Activated naive CD4-positive, alpha-beta T cell treated with anti-CD3 and anti-CD28 coated beads, Interleukin-2, amount 50 U/mL, for 24 hours (primary cell): ENCODE results near the gene ARMC9.

Experiments
- H3K27ac Mint-ChIP-seq: one replicate; pipeline ENCODE4 v1.8.0; 2021; ENCODE audit warnings: mild to moderate bottlenecking, mixed read lengths
- H3K27me3 Mint-ChIP-seq: one replicate; pipeline ENCODE4 v1.8.0; 2021; ENCODE audit warnings: mixed read lengths
- H3K36me3 Mint-ChIP-seq: one replicate; pipeline ENCODE4 v1.8.0; 2021; ENCODE audit warnings: mixed read lengths
- H3K4me1 Mint-ChIP-seq: one replicate; pipeline ENCODE4 v1.8.0; 2021; ENCODE audit warnings: mixed read lengths
- H3K4me3 Mint-ChIP-seq: one replicate; pipeline ENCODE4 v1.8.0; 2021; ENCODE audit warnings: mild to moderate bottlenecking, mixed read lengths
- H3K9me3 Mint-ChIP-seq: one replicate; pipeline ENCODE4 v1.8.0; 2021; ENCODE audit warnings: mixed read lengths

The ARMC9 gene, protein sequence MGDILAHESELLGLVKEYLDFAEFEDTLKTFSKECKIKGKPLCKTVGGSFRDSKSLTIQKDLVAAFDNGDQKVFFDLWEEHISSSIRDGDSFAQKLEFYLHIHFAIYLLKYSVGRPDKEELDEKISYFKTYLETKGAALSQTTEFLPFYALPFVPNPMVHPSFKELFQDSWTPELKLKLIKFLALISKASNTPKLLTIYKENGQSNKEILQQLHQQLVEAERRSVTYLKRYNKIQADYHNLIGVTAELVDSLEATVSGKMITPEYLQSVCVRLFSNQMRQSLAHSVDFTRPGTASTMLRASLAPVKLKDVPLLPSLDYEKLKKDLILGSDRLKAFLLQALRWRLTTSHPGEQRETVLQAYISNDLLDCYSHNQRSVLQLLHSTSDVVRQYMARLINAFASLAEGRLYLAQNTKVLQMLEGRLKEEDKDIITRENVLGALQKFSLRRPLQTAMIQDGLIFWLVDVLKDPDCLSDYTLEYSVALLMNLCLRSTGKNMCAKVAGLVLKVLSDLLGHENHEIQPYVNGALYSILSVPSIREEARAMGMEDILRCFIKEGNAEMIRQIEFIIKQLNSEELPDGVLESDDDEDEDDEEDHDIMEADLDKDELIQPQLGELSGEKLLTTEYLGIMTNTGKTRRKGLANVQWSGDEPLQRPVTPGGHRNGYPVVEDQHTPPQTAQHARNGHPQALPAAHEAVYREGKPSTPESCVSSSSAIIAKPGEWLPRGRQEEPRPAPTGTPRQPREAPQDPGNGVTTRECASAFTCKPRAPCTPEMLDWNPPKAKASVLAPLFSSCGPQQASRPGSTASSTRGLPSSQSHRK

DNA sequence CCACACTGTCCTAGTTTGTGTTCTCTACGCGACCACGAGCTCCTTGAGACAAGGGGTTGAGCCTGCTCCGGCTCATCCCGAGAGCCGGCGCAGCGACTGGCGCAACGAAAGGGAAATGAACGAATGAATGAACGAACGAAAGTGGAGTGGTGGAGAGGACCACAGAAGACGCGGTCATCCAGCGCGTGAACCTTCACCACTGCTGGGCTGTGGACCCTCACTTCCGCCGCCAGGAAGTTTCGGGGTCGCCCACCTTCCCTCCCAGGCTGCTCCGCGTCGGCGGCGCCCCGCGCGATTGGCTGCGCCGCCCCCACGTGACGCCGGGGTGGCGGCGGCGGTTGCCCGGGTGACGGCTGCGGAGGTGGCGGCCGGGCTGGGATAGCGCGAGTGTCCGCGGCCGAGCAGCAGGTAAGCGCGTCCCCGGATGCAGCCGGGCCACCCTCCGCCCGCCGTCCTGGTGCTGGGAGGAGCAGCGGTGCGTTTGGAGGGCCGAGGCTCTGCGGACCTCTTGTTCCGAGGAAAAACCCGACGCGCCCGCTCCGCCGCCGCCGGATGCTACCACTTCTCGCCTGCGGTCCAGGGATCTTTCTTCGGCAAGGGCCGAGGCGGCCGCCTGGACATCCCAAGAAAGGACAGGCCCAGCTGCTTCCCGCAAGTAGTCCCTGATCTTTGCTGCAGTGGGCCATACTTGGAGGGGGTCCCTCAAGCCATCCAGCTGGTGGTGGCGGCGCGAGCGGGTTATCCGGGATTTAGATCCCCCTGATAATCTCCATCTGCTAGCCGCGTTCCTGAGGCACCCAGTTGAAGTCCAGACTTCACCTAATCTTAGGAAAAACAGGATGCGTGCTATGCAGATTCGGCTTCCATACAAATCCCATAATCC is at the start of gene ARMC9:
Gene ARMC9, plus strand, starts transcription at position 341 of the 883 bp plus-strand sequence. CDS start 7,608 bp downstream, outside the sequence.
- peaks cover 3% of the 10 kb centered on the region for H3K27me3 Mint-ChIP-seq

DNA sequence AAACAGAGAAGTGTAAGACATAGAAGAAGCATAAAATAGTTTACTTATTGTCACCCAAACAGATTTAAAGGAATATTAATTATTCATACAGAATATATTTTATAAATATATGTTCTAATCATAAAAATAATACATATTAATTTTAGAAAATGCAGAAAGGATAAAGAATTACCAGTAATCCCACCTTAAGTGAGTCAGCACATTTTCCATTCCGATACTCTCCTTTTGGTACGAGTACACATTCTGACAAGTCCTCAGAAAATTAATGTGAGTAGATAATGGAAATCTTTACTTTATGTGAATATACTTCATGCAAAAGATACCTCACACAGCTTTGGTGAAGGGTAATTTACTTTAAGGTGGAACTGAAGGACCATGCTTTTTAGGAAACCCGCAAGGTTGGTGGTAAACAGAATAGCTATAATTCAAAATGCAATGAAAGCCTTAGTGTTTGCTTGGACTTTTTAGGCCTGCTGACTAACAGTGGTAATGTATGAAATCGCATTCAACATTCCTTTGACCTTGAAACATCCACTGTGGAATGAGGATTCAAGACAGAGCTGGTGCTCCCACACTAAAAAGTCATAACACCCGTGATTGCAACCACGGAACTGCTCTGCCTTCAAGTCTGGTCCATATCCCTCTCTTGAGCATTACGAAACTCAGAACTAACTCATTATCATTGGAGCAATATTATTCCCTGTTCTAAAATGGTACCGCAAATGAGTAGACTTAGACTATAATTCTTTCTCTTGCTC is 45.5 kb upstream of the ARMC9 start:
- H3K9me3 Mint-ChIP-seq, result no peaks in the 10 kb centered on the region
- H3K36me3 Mint-ChIP-seq, result peaks cover 19% of the 10 kb centered on the region
- no peaks in the 10 kb centered on the region for H3K4me1 Mint-ChIP-seq
- no peak overlapping the region for H3K27ac Mint-ChIP-seq
- no peak overlapping the region for H3K4me3 Mint-ChIP-seq
- H3K27me3 Mint-ChIP-seq, result no peaks in the 10 kb centered on the region

More for the DNA sequence above, at the start of gene ARMC9:
- Mint-ChIP-seq H3K4me3 (peak within 1 kb of the TSS; percentile 93), H3K9me3 (no peaks in the 10 kb centered on the region), H3K4me1 (peaks cover 12% of the 10 kb centered on the region), H3K36me3 (no peaks in the 10 kb centered on the region), H3K27ac (peak within 1 kb of the TSS; percentile 51)

DNA sequence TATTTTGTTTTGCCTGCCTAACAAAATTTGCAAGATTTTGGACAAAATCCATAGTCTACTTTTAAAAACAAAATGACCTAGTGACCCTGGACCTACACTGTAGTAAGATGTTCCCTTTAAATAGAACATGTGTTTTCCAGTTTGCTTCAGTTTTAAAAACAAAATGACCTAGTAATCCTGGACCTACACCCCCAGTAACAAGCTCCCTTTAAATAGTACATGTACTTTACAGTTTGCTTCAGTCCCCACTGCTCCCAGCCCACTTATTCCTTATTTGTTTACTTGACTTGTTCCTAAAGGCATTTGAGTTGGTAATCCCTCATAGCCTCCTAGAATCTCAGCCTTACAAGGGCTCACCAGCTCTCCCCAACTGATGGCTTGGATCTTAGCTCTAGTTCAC is 39.1 kb upstream of the ARMC9 start:
- Mint-ChIP-seq H3K9me3 (no peaks in the 10 kb centered on the region), H3K4me3 (no peak overlapping the region), H3K4me1 (peaks cover 13% of the 10 kb centered on the region), H3K27me3 (no peaks in the 10 kb centered on the region), H3K27ac (peak overlapping the region; percentile 5), H3K36me3 (peaks cover 14% of the 10 kb centered on the region)

DNA sequence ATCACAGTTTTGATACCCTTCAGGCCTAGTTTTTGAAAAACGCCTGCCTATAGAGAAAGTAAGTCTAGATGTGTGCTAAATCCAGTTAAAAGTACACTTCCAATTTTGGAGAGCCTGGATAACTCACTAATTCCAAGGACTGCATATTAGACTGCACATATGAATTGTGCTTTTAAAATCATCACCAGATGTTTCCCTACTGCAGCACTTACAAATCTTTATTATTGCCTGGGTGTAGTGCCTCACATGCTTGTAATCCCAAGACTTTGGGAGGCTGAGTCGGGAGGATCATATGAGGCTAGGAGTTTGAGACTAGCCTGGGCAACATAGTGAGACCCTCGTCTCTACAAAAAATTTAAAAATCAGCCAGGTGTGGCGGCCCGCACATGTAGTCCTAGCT is 37.7 kb upstream of the ARMC9 start:
- H3K9me3 Mint-ChIP-seq, result no peaks in the 10 kb centered on the region
- no peak overlapping the region for H3K27ac Mint-ChIP-seq
- H3K4me1 Mint-ChIP-seq, result peaks cover 13% of the 10 kb centered on the region
- no peaks in the 10 kb centered on the region for H3K27me3 Mint-ChIP-seq
- H3K36me3 Mint-ChIP-seq, result peaks cover 19% of the 10 kb centered on the region
- H3K4me3 Mint-ChIP-seq, result no peak overlapping the region

DNA sequence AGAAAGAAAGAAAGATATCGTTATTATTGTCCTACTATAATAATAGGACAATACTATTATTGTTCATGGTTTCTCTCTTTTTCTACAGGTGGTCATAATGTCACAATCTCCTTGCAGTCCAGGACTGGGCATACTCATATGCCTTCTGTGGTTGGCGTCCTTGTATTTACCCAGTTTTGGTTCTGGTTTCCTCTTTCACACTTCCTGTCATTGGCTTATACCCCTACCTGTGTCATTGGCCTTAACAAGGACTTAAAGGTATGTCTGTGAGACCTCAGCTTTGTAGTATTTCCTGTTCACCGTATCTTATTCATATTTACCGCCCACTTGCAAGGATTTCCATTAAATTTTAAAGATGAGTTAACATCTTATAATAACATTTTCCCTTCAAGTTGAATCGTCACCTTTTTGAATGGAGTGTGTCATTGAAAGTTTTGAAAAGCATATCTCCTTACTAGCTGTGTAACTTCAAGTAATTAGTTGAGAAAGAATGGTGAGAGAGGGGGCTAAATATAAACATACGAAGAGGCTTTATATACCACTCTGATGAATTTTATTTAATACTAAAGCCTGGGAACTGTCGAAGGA is 37.1 kb upstream of the ARMC9 start:
- Mint-ChIP-seq H3K9me3 (no peaks in the 10 kb centered on the region), H3K4me1 (peaks cover 13% of the 10 kb centered on the region), H3K27me3 (no peaks in the 10 kb centered on the region), H3K27ac (peak overlapping the region; percentile 76), H3K36me3 (peaks cover 16% of the 10 kb centered on the region), H3K4me3 (no peak overlapping the region)

DNA sequence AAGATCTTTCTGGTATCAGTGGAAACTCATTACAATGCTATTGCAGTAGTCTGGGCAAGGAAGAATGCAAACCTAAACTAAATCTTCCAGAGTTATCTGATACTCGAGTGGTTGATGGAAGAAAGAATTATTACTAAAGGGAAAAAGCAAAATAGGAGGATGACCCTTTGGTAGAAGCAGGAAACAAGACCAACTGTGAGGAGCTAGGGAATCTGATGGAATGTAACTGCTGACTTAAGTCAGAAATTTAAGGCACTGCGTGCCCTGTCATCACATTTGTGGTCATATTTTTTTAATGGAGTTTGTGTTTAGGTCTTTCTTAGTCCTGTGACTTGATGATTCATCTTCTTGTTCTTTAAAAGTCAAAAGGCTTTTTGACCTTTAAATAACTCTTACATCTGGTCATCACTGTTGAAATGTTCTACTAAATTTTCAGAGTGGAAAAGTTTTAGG is 36.5 kb upstream of the ARMC9 start:
- peaks cover 17% of the 10 kb centered on the region for H3K4me1 Mint-ChIP-seq
- H3K27ac Mint-ChIP-seq, result peak overlapping the region; percentile 76
- peaks cover 19% of the 10 kb centered on the region for H3K36me3 Mint-ChIP-seq
- H3K9me3 Mint-ChIP-seq, result no peaks in the 10 kb centered on the region
- no peaks in the 10 kb centered on the region for H3K27me3 Mint-ChIP-seq
- H3K4me3 Mint-ChIP-seq, result no peak overlapping the region

DNA sequence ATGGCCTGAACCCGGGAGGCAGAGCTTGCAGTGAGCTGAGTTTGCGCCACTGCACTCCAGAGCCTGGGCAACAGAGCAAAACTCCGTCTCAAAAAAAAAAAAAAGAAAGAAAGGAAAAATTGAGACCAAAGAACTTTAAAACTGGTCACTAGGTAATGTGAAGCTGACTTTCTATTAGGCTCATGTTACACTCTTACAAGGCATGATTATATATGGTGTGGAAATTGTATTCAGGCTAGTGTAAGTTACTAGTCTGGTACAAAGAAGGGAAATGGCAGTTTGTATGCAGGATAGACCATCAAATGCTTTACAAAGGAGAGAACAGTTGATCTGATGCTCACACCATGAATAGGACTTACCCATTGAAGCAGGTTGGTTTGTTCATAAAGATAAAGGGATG is 35.4 kb upstream of the ARMC9 start:
- H3K27ac Mint-ChIP-seq, result peak overlapping the region; percentile 32
- H3K36me3 Mint-ChIP-seq, result peaks cover 20% of the 10 kb centered on the region
- no peak overlapping the region for H3K4me3 Mint-ChIP-seq
- peaks cover 28% of the 10 kb centered on the region for H3K4me1 Mint-ChIP-seq
- no peaks in the 10 kb centered on the region for H3K27me3 Mint-ChIP-seq
- H3K9me3 Mint-ChIP-seq, result no peaks in the 10 kb centered on the region

DNA sequence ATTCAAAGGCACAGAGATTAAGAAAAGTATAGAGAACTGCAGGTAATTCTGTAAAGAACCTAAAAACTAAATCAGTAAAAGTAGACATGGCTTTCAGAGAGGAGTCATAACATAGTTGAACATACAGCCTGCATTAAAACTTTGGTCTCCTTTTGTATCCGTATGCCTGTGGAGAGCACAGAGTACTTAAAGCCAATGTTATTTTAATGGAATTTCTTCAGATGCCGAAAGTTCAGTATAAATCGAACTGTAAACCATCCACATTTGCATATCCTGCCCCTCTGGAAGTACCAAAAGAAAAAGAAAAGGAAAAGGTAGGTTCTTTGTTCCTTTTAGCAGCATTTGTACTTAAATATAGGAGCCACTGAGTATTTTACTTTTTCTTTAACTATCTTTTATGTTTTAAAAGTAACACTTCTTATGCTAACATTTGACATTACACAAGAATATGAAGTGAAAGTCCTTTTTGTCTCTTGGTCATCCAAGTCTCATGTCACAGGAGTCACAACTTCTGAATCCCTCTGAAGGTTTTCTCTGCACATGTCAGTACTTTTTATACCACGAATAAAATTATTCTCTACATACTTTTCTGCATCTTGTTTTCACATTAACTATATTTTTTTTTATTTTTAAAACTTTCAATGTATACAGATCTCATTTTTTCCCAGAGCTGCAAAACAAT is 34.9 kb upstream of the ARMC9 start:
- peaks cover 34% of the 10 kb centered on the region for H3K4me1 Mint-ChIP-seq
- no peaks in the 10 kb centered on the region for H3K9me3 Mint-ChIP-seq
- H3K27me3 Mint-ChIP-seq, result no peaks in the 10 kb centered on the region
- no peak overlapping the region for H3K4me3 Mint-ChIP-seq
- peaks cover 25% of the 10 kb centered on the region for H3K36me3 Mint-ChIP-seq
- peak overlapping the region; percentile 32 for H3K27ac Mint-ChIP-seq

DNA sequence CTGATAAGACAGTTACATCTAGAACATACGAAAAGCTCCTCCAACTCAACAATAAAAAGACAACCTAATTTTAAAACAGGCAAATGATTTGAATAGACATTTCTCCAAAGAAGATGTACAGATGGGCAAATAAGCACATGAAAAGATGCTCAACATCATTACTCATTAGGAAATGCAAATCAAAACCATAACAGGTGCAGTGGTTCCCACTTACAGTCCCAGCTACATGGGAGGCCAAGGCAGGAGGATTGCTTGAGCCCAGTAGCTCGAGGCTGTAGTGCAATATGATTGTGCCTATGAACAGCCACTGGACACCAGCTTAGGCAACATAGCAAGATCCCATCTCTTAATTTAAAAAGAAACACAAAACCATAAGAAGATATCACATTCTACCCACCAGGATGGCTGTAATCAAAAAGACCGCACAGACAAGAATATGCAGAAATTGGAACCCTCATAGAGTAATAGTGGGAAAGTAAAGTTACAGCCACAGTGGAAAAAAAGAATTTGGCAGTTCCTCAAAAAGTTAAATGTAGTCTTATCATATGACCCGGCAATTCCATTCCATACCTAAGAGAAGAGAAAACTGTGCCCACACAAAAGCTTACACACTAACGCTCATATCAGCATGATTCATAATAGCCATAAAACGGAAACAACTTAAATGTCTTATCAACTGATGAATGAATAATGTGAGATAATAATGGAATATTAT is 30.5 kb upstream of the ARMC9 start:
- Mint-ChIP-seq H3K4me3 (peak overlapping the region; percentile 17), H3K27ac (peak overlapping the region; percentile 79), H3K9me3 (no peaks in the 10 kb centered on the region), H3K4me1 (peaks cover 30% of the 10 kb centered on the region), H3K36me3 (peaks cover 24% of the 10 kb centered on the region), H3K27me3 (no peaks in the 10 kb centered on the region)

DNA sequence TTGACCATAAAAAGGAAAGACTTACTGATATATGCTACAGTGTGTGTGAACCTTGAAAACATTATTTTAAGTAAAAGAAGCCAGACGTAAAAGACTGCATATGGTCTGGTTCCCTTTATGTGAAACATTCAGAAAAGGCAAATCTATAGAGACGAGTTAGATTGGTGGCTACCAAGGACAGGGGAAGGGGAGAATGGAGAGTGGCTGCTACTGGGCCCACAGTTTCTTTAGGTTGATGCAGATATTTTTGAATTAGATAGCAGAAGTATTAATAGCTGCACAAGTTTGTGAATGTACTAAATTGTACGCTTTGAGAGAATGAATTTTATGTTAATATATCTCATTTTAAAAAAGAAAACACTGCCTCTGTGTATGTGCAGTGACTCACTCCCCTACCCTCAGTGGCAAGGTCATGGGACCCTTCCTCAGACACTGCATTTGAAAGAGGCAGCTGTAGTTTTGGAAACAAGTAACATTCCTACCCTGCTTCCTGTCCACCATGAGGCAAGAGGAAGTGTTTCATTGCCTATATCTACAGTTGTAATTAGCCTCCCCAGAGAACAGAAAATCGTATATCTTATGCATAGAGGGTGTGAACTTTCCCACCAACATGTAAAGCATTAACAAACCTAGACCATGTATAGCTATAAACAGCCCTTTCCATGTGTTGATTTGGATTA is 29.8 kb upstream of the ARMC9 start:
- Mint-ChIP-seq H3K9me3 (no peaks in the 10 kb centered on the region), H3K27me3 (no peaks in the 10 kb centered on the region), H3K36me3 (peaks cover 22% of the 10 kb centered on the region), H3K4me3 (no peak overlapping the region), H3K4me1 (peaks cover 30% of the 10 kb centered on the region), H3K27ac (peak overlapping the region; percentile 79)

DNA sequence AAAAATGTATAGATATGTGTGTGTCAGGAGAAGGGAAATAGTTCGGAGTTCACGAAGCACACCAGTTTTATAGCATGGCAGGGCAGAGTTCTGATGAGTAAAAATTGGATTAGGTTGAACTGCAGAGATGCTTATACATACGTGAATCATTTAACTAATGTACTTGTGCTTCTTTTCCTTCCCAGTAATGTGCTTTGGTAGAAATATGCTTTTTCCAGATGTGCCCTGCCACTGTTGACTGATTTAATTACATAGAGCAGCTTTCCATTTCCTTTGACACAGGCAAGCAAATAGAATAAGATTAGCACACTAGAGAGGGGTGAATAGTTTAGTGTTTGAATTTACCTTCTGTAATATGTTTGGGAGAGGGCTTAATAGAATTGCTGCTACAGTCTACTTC is 28.9 kb upstream of the ARMC9 start:
- Mint-ChIP-seq H3K27ac (peak overlapping the region; percentile 43), H3K4me1 (peaks cover 30% of the 10 kb centered on the region), H3K9me3 (no peaks in the 10 kb centered on the region), H3K27me3 (no peaks in the 10 kb centered on the region), H3K4me3 (no peak overlapping the region), H3K36me3 (peaks cover 25% of the 10 kb centered on the region)

DNA sequence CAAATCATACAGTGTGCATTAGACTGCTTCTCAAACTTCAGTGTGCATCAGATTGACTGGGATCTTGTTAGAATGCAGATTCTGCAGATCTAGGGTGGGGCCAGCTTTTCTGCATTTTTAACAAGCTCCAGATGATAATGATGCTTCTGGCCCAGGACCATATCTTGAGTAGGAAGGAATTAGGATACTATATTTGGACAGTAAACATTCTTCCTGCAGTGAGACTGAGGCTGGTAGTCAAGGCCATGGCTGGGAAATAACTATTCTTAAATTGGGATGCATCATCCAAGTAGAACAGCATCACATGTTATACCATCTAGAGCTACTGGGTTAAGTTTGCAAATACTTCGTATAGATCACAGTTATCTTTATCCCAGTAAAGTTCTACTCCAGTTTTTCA is 28.4 kb upstream of the ARMC9 start:
- H3K9me3 Mint-ChIP-seq, result no peaks in the 10 kb centered on the region
- H3K4me1 Mint-ChIP-seq, result peaks cover 30% of the 10 kb centered on the region
- peaks cover 25% of the 10 kb centered on the region for H3K36me3 Mint-ChIP-seq
- H3K27ac Mint-ChIP-seq, result no peak overlapping the region
- H3K4me3 Mint-ChIP-seq, result no peak overlapping the region
- no peaks in the 10 kb centered on the region for H3K27me3 Mint-ChIP-seq

DNA sequence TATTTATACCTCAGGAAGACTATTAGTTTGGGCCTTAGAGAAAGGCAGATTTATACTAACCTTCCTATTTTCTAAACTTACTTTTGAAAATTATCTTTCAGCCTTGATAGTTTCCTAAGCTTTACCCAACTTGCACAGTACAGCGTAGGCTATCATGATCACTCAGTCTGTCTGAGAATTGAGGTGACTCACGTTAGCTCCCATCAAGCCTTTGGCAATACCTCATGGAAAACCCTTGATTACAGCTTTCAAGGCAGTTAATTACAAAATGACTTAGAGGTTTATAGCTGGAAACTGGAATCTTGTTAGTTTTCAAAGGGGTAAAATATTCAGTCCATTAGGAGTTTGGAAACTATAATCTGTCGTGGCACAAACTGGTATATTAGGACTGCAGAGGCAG is 26.4 kb upstream of the ARMC9 start:
- H3K27me3 Mint-ChIP-seq, result no peaks in the 10 kb centered on the region
- no peak overlapping the region for H3K4me3 Mint-ChIP-seq
- H3K27ac Mint-ChIP-seq, result no peak overlapping the region
- H3K36me3 Mint-ChIP-seq, result peaks cover 27% of the 10 kb centered on the region
- peaks cover 25% of the 10 kb centered on the region for H3K4me1 Mint-ChIP-seq
- no peaks in the 10 kb centered on the region for H3K9me3 Mint-ChIP-seq
